ENCODE results near the gene PLD2. TPM values are rescaled to one million over a fixed set of nuclear protein-coding genes. Genes with fewer than 3 reads are reported as not detected.
A peak's percentile ranks its signal among the peaks of the same experiment; 100 is the strongest.
"Not testable (repeated sequence)": the region's sequence is repeated elsewhere in the genome, so short reads cannot be mapped to it uniquely, and the experiment has no call there.

PLD2 gene
- total RNA-seq, 2 experiments from 2014 or later = 17.4 to 17.6 TPM

- DNase-seq = no peak
- CTCF ChIA-PET = no interaction called here
- H3K4me1 Mint-ChIP-seq (ENCODE audit: low read depth) = peaks cover 30% of the 10 kb centered on the region
- intact Hi-C loops (cut with micrococcal nuclease) = no loop called here
- peaks cover 3% of the 10 kb centered on the region for H3K9me3 Mint-ChIP-seq
- H3K27me3 Mint-ChIP-seq (ENCODE audit: low read depth) = no peaks in the 10 kb centered on the region
- H3K36me3 Mint-ChIP-seq (ENCODE audit: low read depth) = peaks cover 4% of the 10 kb centered on the region
- H3K4me3 Mint-ChIP-seq = no peak overlapping the region
- H3K27ac Mint-ChIP-seq = no peak overlapping the region
These were observed 46.3 kb downstream of the PLD2 start for GRCh38 chr17:4853208-4853671.

GRCh38 chr17:4854111-4854681, 47.2 kb downstream of the PLD2 start:
- Mint-ChIP-seq H3K36me3 (ENCODE audit: low read depth) (peaks cover 4% of the 10 kb centered on the region), H3K4me1 (ENCODE audit: low read depth) (peaks cover 35% of the 10 kb centered on the region), H3K27ac (peak overlapping the region; percentile 1), H3K9me3 (peaks cover 3% of the 10 kb centered on the region), H3K27me3 (ENCODE audit: low read depth) (no peaks in the 10 kb centered on the region), H3K4me3 (no peak overlapping the region)
- DNase-seq = peak; percentile 18
- CTCF ChIA-PET = no interaction called here
- intact Hi-C loops (cut with micrococcal nuclease) = no loop called here

- no peak overlapping the region for H3K4me3 Mint-ChIP-seq
- CTCF ChIA-PET = no interaction called here
- peaks cover 3% of the 10 kb centered on the region for H3K9me3 Mint-ChIP-seq
- peaks cover 22% of the 10 kb centered on the region for H3K4me1 Mint-ChIP-seq (ENCODE audit: low read depth)
- H3K27ac Mint-ChIP-seq = no peak overlapping the region
- no peaks in the 10 kb centered on the region for H3K27me3 Mint-ChIP-seq (ENCODE audit: low read depth)
- no peak for DNase-seq
- H3K36me3 Mint-ChIP-seq (ENCODE audit: low read depth) = peaks cover 5% of the 10 kb centered on the region
- intact Hi-C loops (cut with micrococcal nuclease) = no loop called here
These were observed 49.5 kb downstream of the PLD2 start for GRCh38 chr17:4856271-4856936.

DNA sequence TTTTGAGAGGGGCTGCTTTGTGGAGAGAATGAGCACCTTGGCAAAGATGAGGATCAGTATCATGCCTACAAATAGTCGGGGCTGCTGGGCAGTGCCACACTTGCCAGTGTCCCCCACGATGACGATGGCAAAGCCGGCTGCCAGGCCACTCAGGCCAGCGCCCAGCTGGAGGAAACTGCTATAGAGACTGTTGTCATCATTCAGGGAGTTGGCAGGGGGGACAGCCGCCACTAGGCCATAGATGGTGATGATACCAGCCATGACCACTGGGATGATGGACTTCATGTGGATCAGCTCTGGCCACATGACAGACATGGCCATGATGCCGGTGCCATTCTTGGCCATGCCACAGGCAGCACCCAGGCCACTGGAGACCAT, 50.0 kb downstream of the PLD2 start:
- H3K27me3 Mint-ChIP-seq (ENCODE audit: low read depth) = no peaks in the 10 kb centered on the region
- H3K4me3 Mint-ChIP-seq = no peak overlapping the region
- peaks cover 20% of the 10 kb centered on the region for H3K4me1 Mint-ChIP-seq (ENCODE audit: low read depth)
- intact Hi-C loops (cut with micrococcal nuclease) = no loop called here
- peaks cover 3% of the 10 kb centered on the region for H3K9me3 Mint-ChIP-seq
- no peak for DNase-seq
- CTCF ChIA-PET = no interaction called here
- H3K27ac Mint-ChIP-seq = no peak overlapping the region
- H3K36me3 Mint-ChIP-seq (ENCODE audit: low read depth) = peaks cover 5% of the 10 kb centered on the region

- DNase-seq; H3K27ac Mint-ChIP-seq; H3K36me3 Mint-ChIP-seq (ENCODE audit: low read depth); H3K4me3 Mint-ChIP-seq; H3K9me3 Mint-ChIP-seq; H3K27me3 Mint-ChIP-seq (ENCODE audit: low read depth); intact Hi-C loops (cut with micrococcal nuclease): not testable (repeated sequence)
- CTCF ChIA-PET = interaction anchor here (0.6 kb wide), 1 partner anchor 424 kb away, joined by 3 read pairs; no protein-coding TSS in a partner anchor
- H3K4me1 Mint-ChIP-seq (ENCODE audit: low read depth) = peaks cover 16% of the 10 kb centered on the region
These were observed 50.4 kb downstream of the PLD2 start for GRCh38 chr17:4857347-4857746.

DNA sequence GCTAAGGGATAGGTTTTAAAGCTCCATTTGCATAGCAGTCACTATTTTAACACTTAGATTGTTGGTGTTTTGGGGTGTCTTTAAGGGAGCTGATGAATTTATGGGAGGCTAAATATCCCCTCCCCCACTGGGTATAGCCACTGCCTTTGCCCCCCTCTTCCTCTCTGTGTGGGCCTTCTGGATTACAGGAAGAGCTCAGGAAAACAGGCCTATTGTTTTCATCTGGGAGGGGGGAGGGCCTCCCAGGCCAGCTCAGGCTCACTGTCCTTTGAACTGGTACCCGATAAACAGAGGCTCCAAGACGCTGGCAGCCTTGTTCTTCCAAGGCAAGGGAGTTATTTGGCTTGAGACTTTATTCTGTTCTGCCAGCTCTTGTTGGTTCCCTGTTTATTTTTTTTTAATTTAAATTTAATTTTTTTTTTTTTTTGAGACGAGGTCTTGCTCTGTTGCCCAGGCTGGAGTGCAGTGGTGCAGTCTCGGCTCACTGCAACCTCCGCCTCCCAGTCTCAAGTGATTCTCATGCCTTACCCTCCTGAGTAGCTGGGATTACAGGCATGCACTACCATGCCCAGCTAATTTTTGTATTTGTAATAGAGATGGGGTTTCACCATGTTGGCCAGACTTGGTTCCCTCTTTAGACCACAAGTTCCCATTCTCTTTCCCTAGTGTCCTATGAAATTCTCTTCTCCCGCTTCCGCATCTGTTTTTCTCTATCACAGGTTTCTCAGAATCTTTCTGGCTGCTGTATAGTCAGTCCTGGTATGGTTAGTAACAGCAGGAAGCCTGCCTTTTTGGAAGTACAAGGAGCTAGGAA, 51.3 kb downstream of the PLD2 start:
- Mint-ChIP-seq H3K27me3 (ENCODE audit: low read depth) (no peaks in the 10 kb centered on the region), H3K9me3 (no peaks in the 10 kb centered on the region), H3K36me3 (ENCODE audit: low read depth) (peaks cover 5% of the 10 kb centered on the region), H3K27ac (no peak overlapping the region), H3K4me1 (ENCODE audit: low read depth) (peaks cover 14% of the 10 kb centered on the region), H3K4me3 (no peak overlapping the region)
- DNase-seq = no peak
- intact Hi-C loops (cut with micrococcal nuclease) = loop anchor here (2.0 kb wide), 1 partner anchor 31 kb away; no protein-coding TSS in a partner anchor
- CTCF ChIA-PET = interaction anchor here (0.5 to 0.7 kb wide), 3 partner anchors 45 to 425 kb away, joined by 3 read pairs; partner anchors contain the start of gene CHRNE

GRCh38 chr17:4858882-4859260, 51.9 kb downstream of the PLD2 start:
- intact Hi-C loops (cut with micrococcal nuclease) = loop anchor here (2.0 kb wide), 1 partner anchor 30 kb away; no protein-coding TSS in a partner anchor
- Mint-ChIP-seq H3K9me3 (no peaks in the 10 kb centered on the region), H3K27ac (no peak overlapping the region), H3K4me1 (ENCODE audit: low read depth) (peaks cover 14% of the 10 kb centered on the region), H3K27me3 (ENCODE audit: low read depth) (no peaks in the 10 kb centered on the region), H3K4me3 (no peak overlapping the region), H3K36me3 (ENCODE audit: low read depth) (peaks cover 5% of the 10 kb centered on the region)
- peak; percentile 47 for DNase-seq
- CTCF ChIA-PET = no interaction called here

GRCh38 chr17:4859816-4860625, 53.1 kb downstream of the PLD2 start:
- Mint-ChIP-seq H3K9me3 (no peaks in the 10 kb centered on the region), H3K4me1 (ENCODE audit: low read depth) (peaks cover 12% of the 10 kb centered on the region), H3K4me3 (no peak overlapping the region), H3K36me3 (ENCODE audit: low read depth) (peaks cover 5% of the 10 kb centered on the region), H3K27me3 (ENCODE audit: low read depth) (no peaks in the 10 kb centered on the region), H3K27ac (no peak overlapping the region)
- CTCF ChIA-PET = interaction anchor here (1.2 kb wide), 1 partner anchor 22 kb away, joined by 3 read pairs; no protein-coding TSS in a partner anchor
- intact Hi-C loops (cut with micrococcal nuclease) = loop anchor here (2.0 kb wide), 1 partner anchor 29 kb away; no protein-coding TSS in a partner anchor
- no peak for DNase-seq

- Mint-ChIP-seq H3K9me3 (no peaks in the 10 kb centered on the region), H3K27ac (no peak overlapping the region), H3K4me1 (ENCODE audit: low read depth) (peaks cover 12% of the 10 kb centered on the region), H3K4me3 (no peak overlapping the region), H3K27me3 (ENCODE audit: low read depth) (no peaks in the 10 kb centered on the region), H3K36me3 (ENCODE audit: low read depth) (peaks cover 5% of the 10 kb centered on the region)
- intact Hi-C loops (cut with micrococcal nuclease) = no loop called here
- DNase-seq = no peak
- CTCF ChIA-PET = interaction anchor here (0.9 to 1.2 kb wide), 2 partner anchors 21 to 27 kb away, joined by 3 read pairs; no protein-coding TSS in a partner anchor
These were observed 53.7 kb downstream of the PLD2 start for GRCh38 chr17:4860651-4861050.

GRCh38 chr17:4861052-4861451, 54.1 kb downstream of the PLD2 start:
- Mint-ChIP-seq H3K4me1 (ENCODE audit: low read depth) (peaks cover 12% of the 10 kb centered on the region), H3K4me3 (no peak overlapping the region)
- CTCF ChIA-PET = interaction anchor here (0.9 to 1.2 kb wide), 2 partner anchors 21 to 27 kb away, joined by 3 read pairs; no protein-coding TSS in a partner anchor

GRCh38 chr17:4862720-4863119, 55.8 kb downstream of the PLD2 start:
- Mint-ChIP-seq H3K27ac (no peak overlapping the region), H3K4me1 (ENCODE audit: low read depth) (peaks cover 8% of the 10 kb centered on the region), H3K36me3 (ENCODE audit: low read depth) (peaks cover 1% of the 10 kb centered on the region), H3K27me3 (ENCODE audit: low read depth) (no peaks in the 10 kb centered on the region), H3K9me3 (no peaks in the 10 kb centered on the region), H3K4me3 (no peak overlapping the region)
- intact Hi-C loops (cut with micrococcal nuclease) = no loop called here
- DNase-seq = no peak
- CTCF ChIA-PET = no interaction called here

More at GRCh38 chr17:4861052-4861451, 54.1 kb downstream of the PLD2 start:
- intact Hi-C loops (cut with micrococcal nuclease) = no loop called here
- Mint-ChIP-seq H3K9me3 (no peaks in the 10 kb centered on the region), H3K36me3 (ENCODE audit: low read depth) (peaks cover 4% of the 10 kb centered on the region), H3K27ac (no peak overlapping the region), H3K27me3 (ENCODE audit: low read depth) (no peaks in the 10 kb centered on the region)
- DNase-seq = no peak

DNA sequence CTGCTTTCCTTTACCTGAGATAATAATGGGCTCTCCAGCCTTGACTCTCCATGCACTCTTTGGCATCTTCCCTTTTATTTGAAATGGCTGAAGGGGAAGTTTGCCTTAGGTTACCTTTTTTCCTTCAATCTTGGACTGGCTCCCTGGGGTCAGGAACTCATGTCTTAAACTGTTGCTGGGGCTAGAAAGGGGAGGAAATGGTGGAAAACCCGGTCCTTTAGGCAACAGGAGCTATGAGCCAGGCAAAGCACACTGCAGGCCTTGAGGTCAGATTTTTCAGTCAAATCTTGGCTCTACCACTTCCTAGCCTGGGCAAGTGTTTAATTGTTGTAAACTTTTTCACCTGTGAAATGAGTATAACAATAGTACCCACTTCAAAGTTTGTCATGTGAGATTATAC, 56.4 kb downstream of the PLD2 start:
- no peak for DNase-seq
- CTCF ChIA-PET = no interaction called here
- Mint-ChIP-seq H3K9me3 (no peaks in the 10 kb centered on the region), H3K36me3 (ENCODE audit: low read depth) (peaks cover 1% of the 10 kb centered on the region), H3K27me3 (ENCODE audit: low read depth) (no peaks in the 10 kb centered on the region), H3K4me3 (no peak overlapping the region), H3K27ac (no peak overlapping the region), H3K4me1 (ENCODE audit: low read depth) (peaks cover 8% of the 10 kb centered on the region)
- intact Hi-C loops (cut with micrococcal nuclease) = no loop called here

All from activated naive CD4-positive, alpha-beta T cell treated with anti-CD3 and anti-CD28 coated beads for 36 hours (primary cell).